GM18861 (cell line): ENCODE results near the gene SMOC2.
"Not testable (repeated sequence)": the region's sequence is repeated elsewhere in the genome, so short reads cannot be mapped to it uniquely, and the experiment has no call there.

Source experiments
- ATAC-seq: cut with Tn5 transposase; IDR thresholded peaks from one replicate; pipeline ENCODE4 v1.9.1; 2021; ENCODE audit not compliant: unreplicated experiment

SMOC2 gene

GRCh38 chr6:168563656-168564055 is 122.7 kb downstream of the SMOC2 start:
- ATAC-seq: no peak

GRCh38 chr6:168565112-168565511 is 124.1 kb downstream of the SMOC2 start:
- no peak for ATAC-seq

GRCh38 chr6:168570211-168570610 is 129.2 kb downstream of the SMOC2 start:
- ATAC-seq: no peak

GRCh38 chr6:168571268-168571667 is 130.3 kb downstream of the SMOC2 start:
- ATAC-seq: no peak

- not testable (repeated sequence) for ATAC-seq
Measured at GRCh38 chr6:168573276-168573835, 132.4 kb downstream of the SMOC2 start.

- ATAC-seq: no peak
Measured at GRCh38 chr6:168574075-168574698, 133.2 kb downstream of the SMOC2 start.

GRCh38 chr6:168574699-168575195 is 133.8 kb downstream of the SMOC2 start:
- ATAC-seq: no peak

- ATAC-seq: no peak
Measured at GRCh38 chr6:168575346-168576098, 134.5 kb downstream of the SMOC2 start.

- ATAC-seq: no peak
Measured at GRCh38 chr6:168576388-168576787, 135.4 kb downstream of the SMOC2 start.

GRCh38 chr6:168577496-168577895 is 136.5 kb downstream of the SMOC2 start:
- no peak for ATAC-seq

- ATAC-seq: no peak
Measured at GRCh38 chr6:168578036-168578435, 137.1 kb downstream of the SMOC2 start.

- no peak for ATAC-seq
Measured at GRCh38 chr6:168581236-168581635, 140.3 kb downstream of the SMOC2 start.

- ATAC-seq: no peak
Measured at GRCh38 chr6:168581706-168582105, 140.7 kb downstream of the SMOC2 start.

GRCh38 chr6:168582571-168582981 is 141.6 kb downstream of the SMOC2 start:
- ATAC-seq: no peak

GRCh38 chr6:168583126-168583525 is 142.1 kb downstream of the SMOC2 start:
- ATAC-seq: no peak

- no peak for ATAC-seq
Measured at GRCh38 chr6:168583821-168584220, 142.8 kb downstream of the SMOC2 start.

GRCh38 chr6:168584249-168584648 is 143.3 kb downstream of the SMOC2 start:
- no peak for ATAC-seq

GRCh38 chr6:168584671-168585070 is 143.7 kb downstream of the SMOC2 start:
- ATAC-seq: no peak

GRCh38 chr6:168585441-168585840 is 144.5 kb downstream of the SMOC2 start:
- no peak for ATAC-seq

- ATAC-seq: no peak
Measured at GRCh38 chr6:168589275-168589674, 148.3 kb downstream of the SMOC2 start.

- no peak for ATAC-seq
Measured at GRCh38 chr6:168590406-168590805, 149.4 kb downstream of the SMOC2 start.

- no peak for ATAC-seq
Measured at GRCh38 chr6:168596344-168596743, 155.4 kb downstream of the SMOC2 start.
